AG04449 (cell line): ENCODE results near the gene CLDN4.
"Not testable (repeated sequence)": the region's sequence is repeated elsewhere in the genome, so short reads cannot be mapped to it uniquely, and the experiment has no call there.

Source experiments
- CTCF ChIA-PET: fragments of 350-600 bp; formaldehyde crosslinking; extraction: SDS; loops from one replicate; lab custom pipeline; 2021; ENCODE audit warnings: antibody characterized with exemption; lab: Yijun Ruan, JAX
- POLR2A ChIA-PET: fragments of 400-600, 350-600 bp; formaldehyde crosslinking; extraction: SDS; loops from one replicate; lab custom pipeline; 2020; ENCODE audit warnings: antibody characterized with exemption, inconsistent platforms; lab: Yijun Ruan, JAX
- DNase-seq: peaks from one replicate; pipeline ENCODE4 v3.0.0-alpha.2; 2010; ENCODE audit warnings: low read depth, low spot score
- H3K4me3 ChIP-seq: 2 replicates; pipeline ENCODE4 v1.5.1; 2011; ENCODE audit warnings: low read depth, mild to moderate bottlenecking, control low read depth, low read length
- CTCF ChIP-seq: IDR thresholded peaks from one replicate; pipeline ENCODE4 v1.5.1; 2011; ENCODE audit warnings: mild to moderate bottlenecking, moderate library complexity, low read length, control low read depth, inconsistent platforms; ENCODE audit not compliant: insufficient read depth; ENCODE audit errors: missing control alignments

The CLDN4 gene

GRCh38 chr7:73830681-73831583, at the start of gene CLDN4:
CLDN4 (plus strand) TSS chr7:73830996; CDS start chr7:73831202, 206 bp downstream.
- CTCF ChIA-PET = interaction anchor here (1.8 kb wide), 2 partner anchors 20 to 24 kb away, joined by 7 read pairs; no protein-coding TSS in a partner anchor
- no peak within 1 kb of the TSS for H3K4me3 ChIP-seq
- POLR2A ChIA-PET = no interaction called here
- no peak for TF ChIP-seq CTCF
- DNase-seq = no peak

- H3K4me3 ChIP-seq = no peak overlapping the region
- ChIA-PET POLR2A (no interaction called here), CTCF (interaction anchor here (0.7 kb wide), 1 partner anchor 68 kb away, joined by 5 read pairs; no protein-coding TSS in a partner anchor)
- TF ChIP-seq CTCF = no peak
- no peak for DNase-seq
Measured at GRCh38 chr7:73786588-73786987, 44.2 kb upstream of the CLDN4 start.

- DNase-seq, POLR2A ChIA-PET: not testable (repeated sequence)
- CTCF ChIA-PET = interaction anchor here (0.7 kb wide), 1 partner anchor 120 kb away, joined by 3 read pairs; the partner anchor contains the start of gene VPS37D
Measured at GRCh38 chr7:73787786-73788048, 43.1 kb upstream of the CLDN4 start.

GRCh38 chr7:73789051-73789450, 41.7 kb upstream of the CLDN4 start:
- no peak for TF ChIP-seq CTCF
- DNase-seq = no peak
- no peak overlapping the region for H3K4me3 ChIP-seq
- ChIA-PET POLR2A (no interaction called here), CTCF (interaction anchor here (1.4 kb wide), 1 partner anchor 183 kb away, joined by 3 read pairs; no protein-coding TSS in a partner anchor)

More at GRCh38 chr7:73787786-73788048, 43.1 kb upstream of the CLDN4 start:
- not testable (repeated sequence) for H3K4me3 ChIP-seq

- POLR2A ChIA-PET, H3K4me3 ChIP-seq, DNase-seq, CTCF ChIA-PET: not testable (repeated sequence)
Measured at GRCh38 chr7:73791170-73791690, 39.6 kb upstream of the CLDN4 start.

GRCh38 chr7:73795188-73795587, 35.6 kb upstream of the CLDN4 start:
- POLR2A ChIA-PET, DNase-seq, CTCF ChIA-PET, H3K4me3 ChIP-seq: not testable (repeated sequence)

GRCh38 chr7:73796656-73797055, 34.1 kb upstream of the CLDN4 start:
- CTCF ChIA-PET = interaction anchor here (1.0 kb wide), 1 partner anchor 26 kb away, joined by 3 read pairs; no protein-coding TSS in a partner anchor
- POLR2A ChIA-PET, DNase-seq, H3K4me3 ChIP-seq: not testable (repeated sequence)

- POLR2A ChIA-PET, DNase-seq, H3K4me3 ChIP-seq, CTCF ChIA-PET: not testable (repeated sequence)
Measured at GRCh38 chr7:73797176-73797575, 33.6 kb upstream of the CLDN4 start.
